Measurements from ENCODE around the gene RNASE11. TPM values are rescaled to one million over a fixed set of nuclear protein-coding genes. Genes with fewer than 3 reads are reported as not detected.

Gene RNASE11
- total and polyA plus RNA-seq, 10 of the 15 experiments (the other 5 are each of a cell fraction or from before 2014, with no cell fraction given): not detected

GRCh38 chr14:20613094-20614037, 25.6 kb upstream of the RNASE11 start (continued):
- TF ChIP-seq, protein P1, sequence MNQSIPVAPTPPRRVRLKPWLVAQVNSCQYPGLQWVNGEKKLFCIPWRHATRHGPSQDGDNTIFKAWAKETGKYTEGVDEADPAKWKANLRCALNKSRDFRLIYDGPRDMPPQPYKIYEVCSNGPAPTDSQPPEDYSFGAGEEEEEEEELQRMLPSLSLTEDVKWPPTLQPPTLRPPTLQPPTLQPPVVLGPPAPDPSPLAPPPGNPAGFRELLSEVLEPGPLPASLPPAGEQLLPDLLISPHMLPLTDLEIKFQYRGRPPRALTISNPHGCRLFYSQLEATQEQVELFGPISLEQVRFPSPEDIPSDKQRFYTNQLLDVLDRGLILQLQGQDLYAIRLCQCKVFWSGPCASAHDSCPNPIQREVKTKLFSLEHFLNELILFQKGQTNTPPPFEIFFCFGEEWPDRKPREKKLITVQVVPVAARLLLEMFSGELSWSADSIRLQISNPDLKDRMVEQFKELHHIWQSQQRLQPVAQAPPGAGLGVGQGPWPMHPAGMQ (IDR thresholded peaks at IDR 0.05; ENCODE audit: borderline replicate concordance): no peak
- no peak for TF ChIP-seq ZNF622 (IDR thresholded peaks at IDR 0.05)
- no peak for TF ChIP-seq SMC3 (IDR thresholded peaks at IDR 0.05; ENCODE audit: borderline replicate concordance, low read length)
- no peak for TF ChIP-seq SMAD1 (IDR thresholded peaks at IDR 0.05; ENCODE audit: low read depth, partially characterized antibody)
- peak; percentile 13 to 77; a peak in 2 of 4 replicates for TF ChIP-seq BHLHE40 (IDR thresholded peaks at IDR 0.05; ENCODE audit: borderline replicate concordance in 1 of 2, low read depth in 2 of 2, low read length in 1 of 2)
- peak; percentile 73 for TF ChIP-seq NR2F1 (conservative IDR thresholded peaks at IDR 0.05)
- TF ChIP-seq SPI1 (IDR thresholded peaks at IDR 0.05; ENCODE audit: borderline replicate concordance, insufficient read depth, low read depth, low read length): no peak
- peak; percentile 20; the same call in 1 of the 2 replicates for TF ChIP-seq EED (IDR thresholded peaks at IDR 0.05; ENCODE audit: low read depth)
- 0 out of 2 replicates have a peak, but pooled peaks have one; percentile 38 for TF ChIP-seq TCF3 (IDR thresholded peaks at IDR 0.05; ENCODE audit: borderline replicate concordance, insufficient read depth, low read depth, low read length)
- TF ChIP-seq CBX5 (IDR thresholded peaks at IDR 0.05; ENCODE audit: low read depth): peak; percentile 88
- TF ChIP-seq MTA3 (IDR thresholded peaks at IDR 0.05; ENCODE audit: borderline replicate concordance, low read length): peak; percentile 72
- peak; percentile 90 for TF ChIP-seq SREBF2 (IDR thresholded peaks at IDR 0.05; ENCODE audit: low read length)
- TF ChIP-seq RCOR1 (conservative IDR thresholded peaks at IDR 0.05; ENCODE audit: low read depth, low read length): no peak
- no peak for TF ChIP-seq ZNF274 (IDR thresholded peaks at IDR 0.05; ENCODE audit: insufficient read depth, insufficient read length)
- no peak; a peak in 1 of 4 replicates for TF ChIP-seq EP300 (IDR thresholded peaks at IDR 0.05; ENCODE audit: borderline replicate concordance in 1 of 2, control insufficient read depth in 1 of 2, low read depth in 2 of 2, low read length in 2 of 2)
- TF ChIP-seq, protein P2, sequence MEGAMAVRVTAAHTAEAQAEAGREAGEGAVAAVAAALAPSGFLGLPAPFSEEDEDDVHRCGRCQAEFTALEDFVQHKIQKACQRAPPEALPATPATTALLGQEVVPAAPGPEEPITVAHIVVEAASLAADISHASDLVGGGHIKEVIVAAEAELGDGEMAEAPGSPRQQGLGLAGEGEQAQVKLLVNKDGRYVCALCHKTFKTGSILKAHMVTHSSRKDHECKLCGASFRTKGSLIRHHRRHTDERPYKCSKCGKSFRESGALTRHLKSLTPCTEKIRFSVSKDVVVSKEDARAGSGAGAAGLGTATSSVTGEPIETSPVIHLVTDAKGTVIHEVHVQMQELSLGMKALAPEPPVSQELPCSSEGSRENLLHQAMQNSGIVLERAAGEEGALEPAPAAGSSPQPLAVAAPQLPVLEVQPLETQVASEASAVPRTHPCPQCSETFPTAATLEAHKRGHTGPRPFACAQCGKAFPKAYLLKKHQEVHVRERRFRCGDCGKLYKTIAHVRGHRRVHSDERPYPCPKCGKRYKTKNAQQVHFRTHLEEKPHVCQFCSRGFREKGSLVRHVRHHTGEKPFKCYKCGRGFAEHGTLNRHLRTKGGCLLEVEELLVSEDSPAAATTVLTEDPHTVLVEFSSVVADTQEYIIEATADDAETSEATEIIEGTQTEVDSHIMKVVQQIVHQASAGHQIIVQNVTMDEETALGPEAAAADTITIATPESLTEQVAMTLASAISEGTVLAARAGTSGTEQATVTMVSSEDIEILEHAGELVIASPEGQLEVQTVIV (IDR thresholded peaks at IDR 0.05; ENCODE audit: borderline replicate concordance, partially characterized antibody): no peak
- peak; percentile 84 for TF ChIP-seq MEF2B (IDR thresholded peaks at IDR 0.05; ENCODE audit: partially characterized antibody, poor library complexity, severe bottlenecking)
- TF ChIP-seq, protein P3, sequence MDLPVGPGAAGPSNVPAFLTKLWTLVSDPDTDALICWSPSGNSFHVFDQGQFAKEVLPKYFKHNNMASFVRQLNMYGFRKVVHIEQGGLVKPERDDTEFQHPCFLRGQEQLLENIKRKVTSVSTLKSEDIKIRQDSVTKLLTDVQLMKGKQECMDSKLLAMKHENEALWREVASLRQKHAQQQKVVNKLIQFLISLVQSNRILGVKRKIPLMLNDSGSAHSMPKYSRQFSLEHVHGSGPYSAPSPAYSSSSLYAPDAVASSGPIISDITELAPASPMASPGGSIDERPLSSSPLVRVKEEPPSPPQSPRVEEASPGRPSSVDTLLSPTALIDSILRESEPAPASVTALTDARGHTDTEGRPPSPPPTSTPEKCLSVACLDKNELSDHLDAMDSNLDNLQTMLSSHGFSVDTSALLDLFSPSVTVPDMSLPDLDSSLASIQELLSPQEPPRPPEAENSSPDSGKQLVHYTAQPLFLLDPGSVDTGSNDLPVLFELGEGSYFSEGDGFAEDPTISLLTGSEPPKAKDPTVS (IDR thresholded peaks at IDR 0.05; ENCODE audit: low read depth, low read length): no peak
- no peak for TF ChIP-seq SIN3A (IDR thresholded peaks at IDR 0.05; ENCODE audit: low read depth, low read length)
- TF ChIP-seq ZBTB11 (CRISPR knock-in tag; IDR thresholded peaks at IDR 0.05): no peak
